ENCODE data around the gene CAPN12.

CAPN12 gene

DNA sequence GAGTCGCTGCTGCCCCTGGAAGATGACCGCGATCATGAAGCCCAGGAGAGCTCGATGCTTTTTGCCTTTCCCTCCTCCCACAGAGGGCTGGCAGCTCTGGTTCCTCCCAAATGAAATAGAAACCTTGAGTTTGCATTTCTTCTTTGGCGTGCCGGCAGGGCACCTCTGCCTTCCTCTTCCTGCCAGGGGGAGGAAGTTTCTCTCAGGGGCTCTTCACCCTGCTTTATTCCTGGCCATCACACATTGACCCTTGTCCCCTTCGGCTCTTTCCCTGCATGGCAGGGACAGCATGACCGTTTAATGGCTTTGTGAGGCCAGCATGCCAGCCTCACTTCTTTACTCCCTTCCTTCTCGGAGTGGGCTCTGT, 49.0 kb downstream of the CAPN12 start:
- DNase-seq: no peak

DNA sequence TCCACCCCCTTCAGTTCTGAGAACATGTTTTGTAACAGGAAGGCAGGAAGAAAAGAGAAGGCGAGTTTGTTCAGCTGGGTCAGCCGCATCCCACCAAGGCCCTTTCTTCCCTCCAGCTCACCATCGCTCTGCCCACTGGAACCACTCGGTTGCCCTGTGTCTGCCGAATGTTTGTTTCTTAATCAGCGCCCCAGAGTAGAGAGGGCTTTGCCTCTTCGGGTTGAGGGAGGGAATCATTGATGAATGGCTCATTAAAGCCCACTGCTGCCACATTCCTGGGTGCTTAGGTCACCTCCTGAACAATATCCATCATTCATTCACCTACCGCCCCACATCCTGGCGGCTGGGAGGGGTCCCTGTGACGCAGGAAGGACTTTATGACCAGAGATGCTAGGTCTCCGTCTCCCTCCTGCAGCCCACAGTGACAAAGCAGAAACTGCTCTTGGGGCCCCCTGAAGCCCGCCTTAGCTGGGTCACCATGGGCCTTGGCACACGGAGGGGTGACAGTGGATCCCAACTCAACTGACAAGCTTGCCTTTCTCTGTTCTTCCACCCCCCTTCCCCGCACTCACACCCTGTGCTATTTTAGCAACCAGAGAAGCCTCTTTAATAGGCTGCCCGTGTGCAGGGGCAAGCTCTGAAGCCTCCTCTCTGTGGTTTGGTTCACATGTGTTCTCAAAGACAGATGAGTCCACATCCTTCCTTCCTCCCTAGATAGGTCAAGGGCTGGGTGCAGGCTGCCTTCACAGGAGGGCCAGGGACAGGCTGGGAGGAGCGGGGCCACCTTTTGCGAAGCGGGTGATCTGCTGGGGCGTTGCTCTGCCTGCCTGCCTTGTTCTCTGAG, 50.7 kb downstream of the CAPN12 start:
- peak; percentile 71 for DNase-seq

DNA sequence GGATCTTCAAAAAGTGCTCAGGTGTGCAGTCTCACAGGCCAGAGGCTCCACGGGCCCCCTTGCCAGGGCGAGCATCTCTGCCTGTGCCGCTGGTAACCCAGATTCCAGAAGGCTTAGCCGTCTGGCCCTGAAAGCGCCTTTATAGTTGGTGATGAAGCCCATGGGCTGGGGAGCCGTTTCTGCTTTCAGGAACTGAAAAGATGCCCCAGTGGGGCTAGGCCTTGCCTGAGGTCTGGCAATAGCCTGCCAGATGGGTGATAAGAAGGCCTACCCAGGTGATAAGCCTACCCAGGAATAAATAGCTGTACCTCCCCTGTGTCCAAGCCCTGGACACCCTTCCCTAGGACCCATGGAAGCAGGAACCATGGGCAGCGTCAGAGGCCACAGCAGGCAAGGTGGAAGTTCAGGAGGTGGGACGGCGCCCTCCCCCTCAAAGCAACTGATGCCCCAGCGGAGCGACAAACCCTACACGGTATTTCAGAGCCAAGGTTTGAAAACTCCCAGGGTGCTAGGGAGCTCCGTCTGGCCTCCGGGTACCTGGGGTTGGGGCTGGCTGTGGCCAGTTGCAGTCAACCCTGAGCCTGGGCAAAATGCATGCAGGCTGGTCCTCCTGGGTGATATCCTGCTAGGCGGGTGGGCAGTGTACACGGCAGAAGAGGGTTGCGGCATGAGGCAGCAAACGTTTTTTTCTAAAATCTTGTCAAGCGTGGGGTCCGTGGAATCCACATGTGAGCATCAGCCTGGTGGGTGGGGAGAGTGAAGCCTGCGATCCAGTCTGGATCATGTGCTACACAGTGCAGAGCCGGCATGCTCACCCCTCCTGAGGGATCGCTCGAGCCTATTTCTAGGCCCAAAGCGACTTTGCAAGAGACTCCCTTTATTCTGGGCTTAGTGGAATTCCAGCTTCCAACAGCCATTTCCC, 51.6 kb downstream of the CAPN12 start:
- DNase-seq: no peak

DNA sequence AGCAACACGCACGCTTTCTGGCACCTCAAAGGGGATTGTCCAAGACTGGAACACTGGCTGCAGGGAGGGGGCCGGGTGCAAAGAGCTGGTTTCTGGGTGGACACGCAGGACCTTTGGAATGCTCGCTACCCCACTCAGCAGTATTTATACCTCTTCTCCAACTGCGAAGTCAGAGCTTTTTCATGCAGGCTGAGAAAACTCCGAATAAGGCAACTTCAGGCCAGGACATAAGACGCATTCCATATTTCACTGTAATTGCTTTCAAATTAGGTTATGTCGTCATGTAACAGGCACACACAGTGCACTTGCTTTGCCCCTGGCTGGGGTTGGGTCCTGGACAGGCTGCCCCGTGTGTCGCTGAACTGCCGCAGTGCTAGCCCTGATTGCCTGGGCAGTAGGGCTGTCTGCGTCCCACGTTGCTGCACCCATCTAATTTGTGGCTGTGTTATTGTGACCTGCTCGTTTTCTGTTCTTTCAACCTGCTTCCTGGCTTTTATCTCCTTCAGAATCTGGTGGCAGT, 52.3 kb downstream of the CAPN12 start:
- no peak for DNase-seq

DNA sequence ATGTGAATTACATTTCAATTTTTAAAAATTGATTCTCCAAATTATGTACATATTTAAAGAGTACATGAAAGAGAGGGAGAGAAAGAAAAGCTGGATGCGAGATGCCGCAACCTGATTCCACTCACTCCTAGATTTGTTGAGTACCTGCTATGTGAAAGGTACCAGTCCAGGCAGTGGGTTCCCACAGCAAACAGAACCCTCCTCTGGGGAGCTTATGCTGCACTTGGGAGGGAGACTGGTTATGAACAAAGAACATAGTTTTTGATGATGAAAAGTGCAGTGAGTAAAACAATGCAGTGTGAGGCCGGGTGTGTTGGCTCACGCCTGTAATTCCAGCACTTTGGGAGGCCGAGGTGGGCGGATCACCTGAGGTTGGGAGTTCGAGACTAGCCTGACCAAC, 53.4 kb downstream of the CAPN12 start:
- no peak for DNase-seq

DNA sequence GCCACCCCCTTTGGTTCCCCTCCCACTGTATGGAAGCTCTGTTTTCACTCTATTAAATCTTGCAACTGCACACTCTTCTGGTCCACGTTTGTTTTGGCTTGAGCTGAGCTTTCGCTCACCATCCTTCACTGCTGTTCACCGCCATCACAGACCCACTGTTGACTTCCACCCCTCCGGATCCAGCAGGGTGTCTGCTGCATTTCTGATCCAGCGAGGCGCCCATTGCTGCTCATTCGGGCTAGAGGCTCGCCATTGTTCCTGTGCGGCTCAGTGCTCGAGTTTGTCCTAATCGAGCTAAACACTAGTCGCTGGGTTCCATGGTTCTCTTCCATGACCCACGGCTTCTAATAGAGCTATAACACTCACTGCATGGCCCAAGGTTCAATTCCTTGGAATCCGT, 54.1 kb downstream of the CAPN12 start:
- no peak for DNase-seq

DNA sequence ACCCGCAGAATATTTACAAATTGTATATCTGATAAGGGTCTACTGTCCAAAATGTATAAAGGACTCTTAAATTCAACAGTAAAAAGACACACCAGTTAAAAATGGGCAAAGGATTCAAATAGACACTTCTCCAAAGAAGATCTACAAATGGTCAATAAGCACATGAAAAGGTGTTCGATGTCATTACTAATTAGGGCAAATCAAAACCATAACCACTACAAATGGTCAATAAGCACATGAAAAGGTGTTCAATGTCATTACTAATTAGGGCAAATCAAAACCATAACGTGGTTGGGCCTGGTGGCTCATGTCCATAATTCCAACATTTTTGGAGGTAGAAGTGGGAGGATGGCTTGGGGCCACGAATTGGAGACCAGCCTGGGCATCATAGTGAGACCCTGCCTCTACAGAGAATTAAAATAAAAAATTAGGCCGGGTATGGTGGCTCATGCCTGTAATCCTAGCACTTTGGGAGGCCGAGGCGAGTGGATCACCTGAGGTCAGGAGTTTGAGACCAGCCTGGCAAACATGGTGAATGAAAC, 56.4 kb downstream of the CAPN12 start:
- no peak for DNase-seq

DNA sequence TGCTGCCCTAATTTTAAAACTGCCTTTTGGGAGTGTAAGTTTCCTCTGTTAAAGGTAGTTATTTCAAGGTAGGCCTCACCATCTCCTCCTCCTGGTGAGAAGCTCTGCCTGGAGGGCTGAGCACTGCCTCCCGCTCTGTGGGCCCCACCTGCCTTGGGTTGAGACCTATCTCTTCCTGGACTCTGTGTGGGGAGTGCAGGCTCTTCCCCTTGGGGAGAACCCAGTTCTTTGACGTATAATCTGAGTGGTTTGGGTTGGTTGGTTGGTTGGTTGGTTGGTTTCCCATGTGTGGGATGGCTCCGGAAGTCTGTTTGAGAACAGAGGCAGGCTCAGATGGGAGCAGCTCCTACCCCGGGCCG, 57.8 kb downstream of the CAPN12 start:
- DNase-seq: peak; percentile 67

DNA sequence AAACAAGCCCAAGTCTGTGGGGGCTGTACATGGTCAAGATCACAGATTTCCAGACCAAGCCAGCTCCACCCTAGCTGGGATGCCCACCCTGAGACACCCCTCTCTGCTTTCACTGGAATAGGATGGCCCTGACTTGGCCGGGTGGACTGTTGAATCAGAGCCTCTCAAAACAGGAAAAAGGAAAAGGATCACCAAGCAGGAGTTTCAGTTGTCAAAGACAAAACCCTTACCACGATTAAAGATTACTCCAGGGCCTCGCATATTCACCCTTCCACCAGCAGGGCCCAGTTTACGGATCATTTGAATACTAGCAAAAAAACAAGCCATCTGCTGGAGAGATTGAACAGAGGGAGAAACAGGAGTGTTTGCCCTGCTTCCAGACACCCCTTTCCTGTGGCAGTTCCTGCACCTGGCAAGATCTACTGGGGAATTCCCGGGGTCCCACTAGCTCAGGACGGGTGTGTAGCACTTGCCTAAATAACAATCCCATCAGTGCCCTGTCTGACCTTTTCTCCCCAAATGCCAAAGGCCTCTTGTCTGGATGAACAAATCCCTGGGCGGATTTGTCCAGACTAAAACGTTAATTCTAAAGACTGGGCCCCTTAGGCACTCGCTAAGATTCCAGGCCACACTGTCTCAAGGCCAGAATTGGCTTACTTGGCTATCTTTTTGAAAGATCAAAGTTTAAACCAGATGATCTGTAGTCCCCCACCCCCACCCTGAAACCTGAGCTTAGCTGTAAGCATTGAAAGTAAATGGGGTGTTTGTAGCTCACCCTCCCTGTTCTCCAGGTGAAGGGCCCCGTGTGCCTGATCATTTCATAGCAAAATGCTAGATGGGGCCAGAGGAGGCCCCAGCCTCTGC, 58.4 kb downstream of the CAPN12 start:
- peak; percentile 35 for DNase-seq

DNA sequence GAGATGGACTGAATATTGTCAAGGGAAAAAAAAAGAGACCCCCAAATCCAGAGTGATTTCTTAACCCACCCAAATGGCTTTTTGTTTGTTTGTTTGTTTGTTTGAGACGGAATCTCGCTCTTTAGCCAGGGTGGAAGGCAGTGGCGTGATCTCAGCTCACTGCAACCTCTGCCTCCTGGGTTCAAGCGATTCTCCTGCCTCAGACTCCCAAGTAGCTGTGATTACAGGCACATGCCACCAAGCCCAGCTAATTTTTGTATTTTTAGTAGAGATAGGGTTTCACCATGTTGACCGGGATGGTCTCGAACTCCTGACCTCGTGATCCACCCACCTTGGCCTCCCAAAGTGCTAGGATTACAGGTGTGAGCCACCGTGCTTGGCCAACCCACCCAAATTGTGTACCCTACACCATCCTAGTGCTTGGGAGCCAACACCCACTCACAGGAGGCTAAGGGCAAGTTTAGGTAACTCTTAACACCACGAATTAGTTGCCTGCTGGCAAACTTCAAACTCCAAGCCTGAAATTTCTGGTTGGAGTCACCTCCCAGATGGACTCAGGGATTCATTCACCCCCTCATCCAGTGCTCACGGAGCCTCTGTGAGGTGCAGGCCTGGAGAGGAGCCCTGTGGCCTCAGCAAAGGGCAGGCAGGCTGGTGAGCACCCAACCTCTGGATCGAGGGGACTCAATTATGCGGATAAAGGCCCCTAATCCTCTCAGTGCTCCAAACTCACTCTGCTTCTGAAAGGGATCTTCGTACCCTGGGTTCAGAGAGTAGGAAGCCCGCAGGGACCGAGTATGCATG, 59.2 kb downstream of the CAPN12 start:
- DNase-seq: no peak

DNA sequence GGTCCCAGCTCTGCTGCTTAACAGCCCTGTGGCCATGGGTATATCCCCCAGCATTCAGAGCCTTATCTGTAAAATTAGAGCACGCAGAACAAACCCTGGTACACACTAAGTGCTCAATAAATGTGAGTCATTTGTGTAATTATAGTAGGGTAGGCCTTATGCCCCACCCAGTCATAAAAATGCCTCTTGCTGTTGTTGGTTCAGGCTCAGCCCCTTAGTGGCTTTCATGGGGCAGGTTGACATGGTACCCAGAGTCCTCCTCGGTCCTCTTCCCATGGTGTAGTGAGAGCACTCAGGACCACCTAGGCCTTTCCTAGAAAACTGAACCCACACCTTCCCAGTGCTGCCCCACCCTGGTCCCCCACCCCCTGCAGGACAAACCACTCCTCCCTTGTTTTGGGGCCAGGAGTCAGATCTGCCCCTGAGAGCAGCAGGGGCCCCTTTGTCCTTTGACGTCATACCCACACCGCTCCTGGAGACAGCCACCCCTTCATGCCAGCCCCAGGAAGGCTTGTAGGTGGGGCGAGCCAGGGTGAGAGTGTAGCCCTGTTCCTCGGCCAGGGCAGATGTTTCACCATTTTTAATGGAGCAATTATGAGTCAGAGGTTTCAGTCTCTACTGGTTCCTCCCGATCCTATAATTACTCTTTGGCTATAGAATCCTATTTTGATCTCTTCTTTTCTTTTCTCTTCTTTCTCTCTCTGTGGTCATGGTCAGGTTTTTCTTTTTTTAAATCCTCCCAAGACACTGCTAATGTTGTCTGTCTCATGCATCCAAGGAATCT, 60.0 kb downstream of the CAPN12 start:
- DNase-seq: peak; percentile 57

DNA sequence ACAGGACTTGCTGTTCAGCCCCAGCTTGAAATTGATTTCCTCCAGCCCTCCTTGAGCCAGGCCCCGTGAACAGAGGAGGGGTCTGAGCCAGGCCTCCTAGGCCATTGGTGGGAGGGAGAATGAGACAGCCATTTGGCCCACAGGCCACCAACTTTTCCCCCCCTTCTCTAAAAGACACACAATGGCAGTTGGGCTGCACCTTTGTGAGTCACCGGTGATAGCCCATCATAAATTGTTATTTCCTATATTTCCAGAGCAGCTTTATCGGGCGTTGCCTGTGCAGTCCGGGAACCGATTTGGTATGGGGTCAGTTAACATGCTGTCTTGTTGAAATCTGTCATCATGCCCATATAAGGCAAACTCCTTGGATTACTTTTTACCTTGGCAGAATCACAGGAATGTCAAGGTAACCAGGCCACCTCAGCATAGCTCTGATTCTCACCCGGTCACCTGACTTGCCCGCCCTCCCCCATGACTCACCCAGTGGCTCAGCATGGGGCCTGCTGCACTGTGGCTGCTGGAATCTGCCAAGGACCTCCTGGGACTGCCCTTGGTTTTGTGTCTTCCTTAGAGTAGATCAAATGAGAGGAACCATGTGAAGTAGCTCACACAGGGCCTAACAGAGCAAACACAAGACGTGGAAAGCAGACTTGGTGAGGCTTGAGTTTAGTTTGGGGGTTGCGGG, 60.7 kb downstream of the CAPN12 start:
- DNase-seq: peak; percentile 64

DNA sequence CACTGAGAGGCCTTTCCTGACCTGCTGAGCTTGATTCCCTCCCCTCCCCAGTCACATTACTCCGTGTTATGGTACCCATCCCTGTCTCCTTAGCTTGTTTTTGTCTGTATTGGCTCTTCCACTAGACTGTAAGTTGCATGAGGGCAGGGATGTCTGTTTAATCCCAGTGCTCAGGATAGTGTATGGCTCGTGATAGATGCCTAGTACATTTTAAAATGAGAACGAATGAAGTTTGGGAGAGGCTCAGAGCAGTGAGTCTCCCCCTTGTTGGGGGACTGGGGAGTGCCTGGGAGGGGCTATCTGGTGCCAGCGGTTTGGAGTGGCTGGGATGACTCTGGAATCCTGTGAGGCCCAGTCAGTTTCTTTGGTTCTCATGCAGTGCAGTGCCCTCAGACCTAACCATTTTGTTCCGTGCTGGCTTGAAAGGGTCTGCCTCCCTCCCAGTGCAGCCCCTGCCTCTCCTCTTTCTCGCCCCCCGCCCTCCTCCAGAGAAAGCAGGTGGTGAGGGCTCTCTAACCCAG, 61.3 kb downstream of the CAPN12 start:
- no peak for DNase-seq

DNA sequence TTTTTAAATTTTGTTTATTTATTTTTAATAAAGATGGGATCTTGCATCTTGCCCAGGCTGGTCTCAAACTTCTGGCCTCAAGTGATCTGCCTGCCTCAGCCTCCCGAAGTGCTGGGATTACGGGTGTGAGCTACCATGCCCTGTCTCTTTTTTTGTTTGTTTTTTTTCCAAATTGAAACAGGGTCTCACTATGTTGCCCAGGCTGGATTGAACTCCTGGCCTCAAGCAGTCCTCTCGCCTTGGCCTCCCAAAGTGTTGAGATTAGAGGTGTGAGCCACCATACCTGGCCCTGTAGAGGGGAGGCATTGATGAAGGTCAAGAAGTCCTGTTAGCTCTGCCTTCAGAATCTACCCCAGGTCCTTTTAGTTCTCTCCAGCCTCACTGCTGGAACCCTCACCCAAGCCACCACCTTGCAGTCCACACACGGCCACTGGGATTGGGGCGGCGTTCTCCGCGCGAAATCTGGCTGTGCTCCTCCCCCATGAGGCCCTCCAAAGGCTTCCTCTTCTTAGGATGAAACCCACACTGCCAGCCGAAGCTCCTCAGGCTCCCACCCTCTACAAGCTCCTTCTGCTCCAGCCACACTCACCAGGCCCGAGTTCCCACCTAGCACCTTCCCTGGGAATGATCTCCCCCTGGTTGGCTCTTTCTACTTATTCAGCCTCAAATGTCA, 61.9 kb downstream of the CAPN12 start:
- no peak for DNase-seq

All from CD4-positive, alpha-beta T cell treated with Interleukin-10 for 1 hour (primary cell).